Liver (tissue), 9 donors: ENCODE results near the gene APP. TPM values are rescaled to one million over a fixed set of nuclear protein-coding genes. Genes with fewer than 3 reads are reported as not detected.
A peak's percentile ranks its signal among the peaks of the same experiment; 100 is the strongest.
"Not testable (repeated sequence)": the region's sequence is repeated elsewhere in the genome, so short reads cannot be mapped to it uniquely, and the experiment has no call there.

Source experiments
- DNase-seq: peaks from one replicate; pipeline ENCODE4 v3.0.0-alpha.2; 2017; ENCODE audit warnings: low spot score
- H3K27ac ChIP-seq, 2 donors: one replicate each; pipeline ENCODE4 v1.7.0; 2013; ENCODE audit warnings: inconsistent platforms in 2 of 2, low read length in 2 of 2, control low read depth in 1 of 2, low read depth in 1 of 2, mild to moderate bottlenecking in 1 of 2
- H3K27me3 ChIP-seq, 4 donors: one replicate each; pipeline versions ENCODE4 v1.6.1 to v1.7.0; 2013; ENCODE audit warnings: low read length in 3 of 4, inconsistent platforms in 1 of 4, mild to moderate bottlenecking in 1 of 4, moderate library complexity in 1 of 4; ENCODE audit not compliant: control insufficient read depth in 4 of 4, insufficient read depth in 4 of 4
- H3K36me3 ChIP-seq, 4 donors: one replicate each; pipeline versions ENCODE4 v1.6.1 to v1.7.0; 2013; ENCODE audit warnings: low read length in 3 of 4, mild to moderate bottlenecking in 3 of 4, low read depth in 1 of 4, moderate library complexity in 1 of 4; ENCODE audit not compliant: control insufficient read depth in 4 of 4, insufficient read depth in 3 of 4
- H3K4me1 ChIP-seq, 4 donors: one replicate each; pipeline versions ENCODE4 v1.6.1 to v1.7.0; 2013; ENCODE audit warnings: low read length in 3 of 4, mild to moderate bottlenecking in 3 of 4, moderate library complexity in 1 of 4; ENCODE audit not compliant: control insufficient read depth in 4 of 4, insufficient read depth in 4 of 4
- H3K4me3 ChIP-seq, 3 donors: one replicate each; pipeline versions ENCODE4 v1.6.1 to v1.7.0; 2013; ENCODE audit warnings: low read length in 3 of 3, control low read depth in 1 of 3, low read depth in 1 of 3, mild to moderate bottlenecking in 1 of 3
- H3K9ac ChIP-seq, 2 donors: one replicate each; pipeline ENCODE4 v1.7.0; 2013; ENCODE audit warnings: low read length in 2 of 2, mild to moderate bottlenecking in 2 of 2, moderate library complexity in 2 of 2, control low read depth in 1 of 2, low read depth in 1 of 2
- H3K9me3 ChIP-seq, 4 donors: one replicate each; pipeline versions ENCODE4 v1.6.1 to v1.7.0; 2013; ENCODE audit warnings: low read length in 3 of 4; ENCODE audit not compliant: control insufficient read depth in 4 of 4
- EGR1 ChIP-seq, 2 donors: IDR thresholded peaks; 2 replicates each; pipeline ENCODE4 v1.6.1; 2016 to 2018; ENCODE audit warnings: antibody characterized with exemption in 2 of 2, low read depth in 2 of 2
- FOXA1 ChIP-seq: IDR thresholded peaks from 2 replicates; pipeline ENCODE4 v1.6.1; 2016; ENCODE audit warnings: antibody characterized with exemption
- FOXA2 ChIP-seq: IDR thresholded peaks from 2 replicates; pipeline ENCODE4 v1.6.1; 2016; ENCODE audit warnings: antibody characterized with exemption
- HNF4A ChIP-seq, 2 donors: conservative IDR thresholded peaks; 2 replicates each; pipeline ENCODE4 v1.6.1; 2016; ENCODE audit warnings: antibody characterized with exemption in 2 of 2, mild to moderate bottlenecking in 2 of 2
- HNF4G ChIP-seq: IDR thresholded peaks from 2 replicates; pipeline ENCODE4 v1.6.1; 2016; ENCODE audit warnings: antibody characterized with exemption
- JUND ChIP-seq, 2 donors: IDR thresholded peaks; 2 replicates each; pipeline ENCODE4 v1.6.1; 2016; ENCODE audit warnings: antibody characterized with exemption in 2 of 2
- NR2F2 ChIP-seq: IDR thresholded peaks from 2 replicates; pipeline ENCODE4 v1.6.1; 2016; ENCODE audit warnings: antibody characterized with exemption
- RAD21 ChIP-seq, 2 donors: IDR thresholded peaks; 2 replicates each; pipeline ENCODE4 v1.6.1; 2016; ENCODE audit warnings: antibody characterized with exemption in 2 of 2, mild to moderate bottlenecking in 2 of 2
- RXRA ChIP-seq, 2 donors: IDR thresholded peaks; 2 replicates each; pipeline ENCODE4 v1.6.1; 2017 to 2018; ENCODE audit warnings: antibody characterized with exemption in 2 of 2, mild to moderate bottlenecking in 1 of 2
- SP1 ChIP-seq: IDR thresholded peaks from 2 replicates; pipeline ENCODE4 v1.6.1; 2018; ENCODE audit warnings: antibody characterized with exemption, mild to moderate bottlenecking
- TAF1 ChIP-seq: conservative IDR thresholded peaks from 2 replicates; pipeline ENCODE4 v1.6.1; 2016; ENCODE audit warnings: antibody characterized with exemption, mild to moderate bottlenecking
- YY1 ChIP-seq: IDR thresholded peaks from 2 replicates; pipeline ENCODE4 v1.6.1; 2016; ENCODE audit warnings: antibody characterized with exemption, mild to moderate bottlenecking
- WGBS: extraction: QIAGEN DNeasy Blood & Tissue Kit; methylation state at CpG from one replicate; pipeline ENCODE4 v1.1.7; 2013; 5-methylcytosine and 5-hydroxymethylcytosine counted together
- polyA plus RNA-seq, 2 donors: library from polyadenylated mRNA; stranded (reverse) in 1 of 2; unstranded in 1 of 2; fragments of 200-250 nt in 1 of 2; fragments of >200 nt in 1 of 2; fragmentation: Nextera tagmentation in 1 of 2; extraction: Ambion mirVana in 1 of 2; gene quantifications; one replicate each; pipeline versions ENCODE4 v1.2.1 to v1.2.3, GENCODE V29; 2013 to 2015
- total RNA-seq, 2 donors: library from RNA; depleted of rRNA; stranded (reverse); fragments of >200 nt; gene quantifications; one replicate each; pipeline ENCODE4 v1.2.3, GENCODE V29; 2014
- TF ChIP-seq, protein P1 (sequence below): IDR thresholded peaks from 2 replicates; pipeline ENCODE4 v1.6.1; 2016; ENCODE audit warnings: antibody characterized with exemption, mild to moderate bottlenecking
- TF ChIP-seq, protein P2 (sequence below): IDR thresholded peaks from 2 replicates; pipeline ENCODE4 v1.6.1; 2016; ENCODE audit warnings: antibody characterized with exemption
- TF ChIP-seq, protein P3 (sequence below): IDR thresholded peaks from 2 replicates; pipeline ENCODE4 v1.6.1; 2016; ENCODE audit warnings: antibody characterized with exemption
- donor health status: healthy.
- donor health status: healthy.
- donor health status: healthy.
- donor health status: healthy.
- donor health status: healthy.

Gene APP
- total and polyA plus RNA-seq, 4 donors: 24.9 to 201 (median 111) TPM

DNA sequence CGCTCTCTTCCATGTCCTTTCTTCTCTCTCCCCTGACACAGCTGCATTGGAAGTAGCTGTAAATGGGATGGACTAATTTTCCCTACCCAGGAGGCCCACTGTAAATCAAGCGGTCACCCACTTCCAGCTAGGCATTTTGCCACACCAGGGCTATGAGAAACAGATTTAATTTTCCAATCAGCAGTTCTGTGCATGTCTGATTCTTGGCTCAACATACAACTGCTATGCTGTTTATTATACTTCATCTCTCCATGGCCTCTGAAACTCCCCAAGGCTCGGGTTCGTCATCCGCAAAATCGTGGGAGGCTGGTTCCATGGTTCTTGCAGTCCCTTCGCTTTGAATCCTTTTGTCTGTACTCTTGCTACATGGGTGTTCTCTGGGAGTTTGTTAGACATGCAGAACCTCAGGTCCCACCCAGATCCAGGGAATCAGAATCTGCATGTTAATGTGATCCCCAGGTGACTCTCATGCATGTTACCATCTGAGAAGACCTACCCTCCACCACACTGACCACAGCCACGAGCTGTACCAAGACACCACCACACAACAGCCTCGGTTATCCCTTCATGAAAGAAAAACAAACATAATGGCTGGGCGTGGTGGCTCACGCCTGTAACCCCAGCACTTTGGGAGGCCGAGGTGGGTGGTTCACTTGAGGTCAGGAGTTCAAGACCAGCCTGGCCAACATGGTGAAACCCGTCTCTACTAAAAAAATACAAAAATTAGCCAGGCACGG is 245.3 kb downstream of the APP start:
- Histone ChIP-seq H3K4me3 (no peak overlapping the region), H3K27me3 (no peaks in the 10 kb centered on the region), H3K27ac (peak overlapping the region in 1 of 2 donors; percentile 6), H3K36me3 (no peaks in the 10 kb centered on the region), H3K9me3 (no peaks in the 10 kb centered on the region), H3K9ac (no peak overlapping the region), H3K4me1 (peaks cover 0 to 3% (median 0%) of the 10 kb centered on the region in 4 donors)
- 86% methylated on average over 14 of the region's 14 CpGs for WGBS
- TF ChIP-seq RAD21 (IDR thresholded peaks at IDR 0.05): no peak
- no peak for DNase-seq

DNA sequence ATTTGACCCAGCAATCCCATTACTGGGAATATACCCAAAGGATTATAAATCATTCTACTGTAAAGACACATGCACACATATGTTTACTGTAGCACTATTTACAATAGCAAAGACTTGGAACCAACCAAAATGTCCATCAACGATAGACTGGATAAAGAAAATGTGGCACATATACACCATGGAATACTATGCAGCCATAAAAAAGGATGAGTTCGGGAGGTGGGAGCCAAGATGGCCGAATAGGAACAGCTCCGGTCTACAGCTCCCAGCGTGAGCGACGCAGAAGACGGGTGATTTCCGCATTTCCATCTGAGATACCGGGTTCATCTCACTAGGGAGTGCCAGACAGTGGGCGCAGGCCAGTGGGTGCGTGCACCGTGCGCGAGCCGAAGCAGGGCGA is 252.4 kb downstream of the APP start:
- not testable (repeated sequence) for H3K36me3 ChIP-seq
- 93% methylated on average over 15 of the region's 17 CpGs for WGBS

DNA sequence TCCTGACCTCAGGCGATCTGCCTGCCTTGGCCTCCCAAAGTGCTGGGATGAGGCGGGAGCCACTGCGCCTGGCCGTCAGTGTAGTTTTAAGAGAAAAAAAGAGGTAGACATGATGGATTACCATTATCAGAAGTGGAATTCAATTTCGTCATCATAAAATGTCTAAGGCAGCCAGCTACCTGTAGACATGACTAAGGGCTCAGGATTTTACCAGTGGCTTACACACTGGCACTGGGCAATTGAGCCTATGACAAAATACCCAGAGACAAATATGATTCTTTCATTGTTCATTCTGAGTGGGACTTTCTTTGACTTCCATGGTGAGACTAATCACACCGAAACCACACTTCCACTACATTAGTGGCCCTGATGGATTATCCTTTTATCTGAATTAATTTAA is 254.3 kb downstream of the APP start:
- H3K9ac ChIP-seq: no peak overlapping the region
- no peak overlapping the region for H3K27ac ChIP-seq
- no peak overlapping the region for H3K4me3 ChIP-seq
- peaks cover 0 to 12% (median 7%) of the 10 kb centered on the region in 4 donors for H3K4me1 ChIP-seq
- TF ChIP-seq NR2F2: no peak
- no peak for TF ChIP-seq HNF4A (conservative IDR thresholded peaks at IDR 0.05)
- no peak for TF ChIP-seq TAF1
- TF ChIP-seq RXRA (IDR thresholded peaks at IDR 0.05): no peak
- TF ChIP-seq, protein P1, sequence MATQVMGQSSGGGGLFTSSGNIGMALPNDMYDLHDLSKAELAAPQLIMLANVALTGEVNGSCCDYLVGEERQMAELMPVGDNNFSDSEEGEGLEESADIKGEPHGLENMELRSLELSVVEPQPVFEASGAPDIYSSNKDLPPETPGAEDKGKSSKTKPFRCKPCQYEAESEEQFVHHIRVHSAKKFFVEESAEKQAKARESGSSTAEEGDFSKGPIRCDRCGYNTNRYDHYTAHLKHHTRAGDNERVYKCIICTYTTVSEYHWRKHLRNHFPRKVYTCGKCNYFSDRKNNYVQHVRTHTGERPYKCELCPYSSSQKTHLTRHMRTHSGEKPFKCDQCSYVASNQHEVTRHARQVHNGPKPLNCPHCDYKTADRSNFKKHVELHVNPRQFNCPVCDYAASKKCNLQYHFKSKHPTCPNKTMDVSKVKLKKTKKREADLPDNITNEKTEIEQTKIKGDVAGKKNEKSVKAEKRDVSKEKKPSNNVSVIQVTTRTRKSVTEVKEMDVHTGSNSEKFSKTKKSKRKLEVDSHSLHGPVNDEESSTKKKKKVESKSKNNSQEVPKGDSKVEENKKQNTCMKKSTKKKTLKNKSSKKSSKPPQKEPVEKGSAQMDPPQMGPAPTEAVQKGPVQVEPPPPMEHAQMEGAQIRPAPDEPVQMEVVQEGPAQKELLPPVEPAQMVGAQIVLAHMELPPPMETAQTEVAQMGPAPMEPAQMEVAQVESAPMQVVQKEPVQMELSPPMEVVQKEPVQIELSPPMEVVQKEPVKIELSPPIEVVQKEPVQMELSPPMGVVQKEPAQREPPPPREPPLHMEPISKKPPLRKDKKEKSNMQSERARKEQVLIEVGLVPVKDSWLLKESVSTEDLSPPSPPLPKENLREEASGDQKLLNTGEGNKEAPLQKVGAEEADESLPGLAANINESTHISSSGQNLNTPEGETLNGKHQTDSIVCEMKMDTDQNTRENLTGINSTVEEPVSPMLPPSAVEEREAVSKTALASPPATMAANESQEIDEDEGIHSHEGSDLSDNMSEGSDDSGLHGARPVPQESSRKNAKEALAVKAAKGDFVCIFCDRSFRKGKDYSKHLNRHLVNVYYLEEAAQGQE: no peak
- TF ChIP-seq, protein P2, sequence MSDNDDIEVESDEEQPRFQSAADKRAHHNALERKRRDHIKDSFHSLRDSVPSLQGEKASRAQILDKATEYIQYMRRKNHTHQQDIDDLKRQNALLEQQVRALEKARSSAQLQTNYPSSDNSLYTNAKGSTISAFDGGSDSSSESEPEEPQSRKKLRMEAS: no peak
- TF ChIP-seq EGR1 (IDR thresholded peaks at IDR 0.05; ENCODE audit: low read depth in 2 of 2): no peak
- TF ChIP-seq YY1: no peak
- TF ChIP-seq RAD21 (IDR thresholded peaks at IDR 0.05): no peak
- no peak for TF ChIP-seq HNF4G
- TF ChIP-seq, protein P3, sequence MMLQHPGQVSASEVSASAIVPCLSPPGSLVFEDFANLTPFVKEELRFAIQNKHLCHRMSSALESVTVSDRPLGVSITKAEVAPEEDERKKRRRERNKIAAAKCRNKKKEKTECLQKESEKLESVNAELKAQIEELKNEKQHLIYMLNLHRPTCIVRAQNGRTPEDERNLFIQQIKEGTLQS: no peak
- TF ChIP-seq SP1: no peak
- no peak for TF ChIP-seq JUND (IDR thresholded peaks at IDR 0.05)
- no peak for TF ChIP-seq FOXA2
- no peak for TF ChIP-seq FOXA1
- H3K27me3 ChIP-seq: no peaks in the 10 kb centered on the region
- no peaks in the 10 kb centered on the region for H3K36me3 ChIP-seq
- DNase-seq: no peak
- no peaks in the 10 kb centered on the region for H3K9me3 ChIP-seq
- WGBS: 97% methylated on average over 6 of the region's 6 CpGs

More for the DNA sequence above, 252.4 kb downstream of the APP start:
- H3K27me3 ChIP-seq, DNase-seq, H3K4me1 ChIP-seq, H3K27ac ChIP-seq, H3K9ac ChIP-seq, H3K9me3 ChIP-seq, H3K4me3 ChIP-seq: not testable (repeated sequence)
